Eye (tissue), 1 donor: ENCODE results near the gene SRPX.

ENCODE experiments used
- DNase-seq: peaks from one replicate; pipeline ENCODE4 v3.0.0-alpha.2; 2015

Gene SRPX

GRCh38 chrX:38129366-38129765 is 91.3 kb downstream of the SRPX start:
- no peak for DNase-seq

- no peak for DNase-seq
Measured at GRCh38 chrX:38127961-38128360, 92.7 kb downstream of the SRPX start.

GRCh38 chrX:38126179-38126578 is 94.5 kb downstream of the SRPX start:
- no peak for DNase-seq

- no peak for DNase-seq
Measured at GRCh38 chrX:38124000-38124399, 96.7 kb downstream of the SRPX start.

- no peak for DNase-seq
Measured at GRCh38 chrX:38117485-38117884, 103.2 kb downstream of the SRPX start.

GRCh38 chrX:38116706-38117105 is 104.0 kb downstream of the SRPX start:
- DNase-seq = no peak

GRCh38 chrX:38112566-38112965 is 108.1 kb downstream of the SRPX start:
- no peak for DNase-seq

- no peak for DNase-seq
Measured at GRCh38 chrX:38111196-38111595, 109.5 kb downstream of the SRPX start.

- DNase-seq = no peak
Measured at GRCh38 chrX:38110231-38110630, 110.4 kb downstream of the SRPX start.

GRCh38 chrX:38109042-38109898 is 111.4 kb downstream of the SRPX start:
- no peak for DNase-seq

- no peak for DNase-seq
Measured at GRCh38 chrX:38108364-38108763, 112.3 kb downstream of the SRPX start.

- no peak for DNase-seq
Measured at GRCh38 chrX:38106991-38107655, 113.5 kb downstream of the SRPX start.

GRCh38 chrX:38105216-38105725 is 115.4 kb downstream of the SRPX start:
- DNase-seq = no peak

- no peak for DNase-seq
Measured at GRCh38 chrX:38103857-38104812, 116.5 kb downstream of the SRPX start.

- no peak for DNase-seq
Measured at GRCh38 chrX:38102875-38103274, 117.8 kb downstream of the SRPX start.

GRCh38 chrX:38102240-38102639 is 118.4 kb downstream of the SRPX start:
- DNase-seq = no peak

GRCh38 chrX:38099688-38100087 is 121.0 kb downstream of the SRPX start:
- DNase-seq = no peak
